Right lobe of liver (tissue), 4 donors: Measurements from ENCODE around the gene CD247.

Source experiments
- POLR2A ChIP-seq: fragments of 450-650 bp; IDR thresholded peaks from one replicate; pipeline ENCODE4 v1.6.1; 2017; ENCODE audit warnings: antibody characterized with exemption, mild to moderate bottlenecking
- TF ChIP-seq, protein P1 (sequence below), 4 donors: fragments of 200-600 bp in 3 of 4; fragments of 450-650 bp in 1 of 4; IDR thresholded peaks; one replicate each; pipeline versions ENCODE4 v1.5.1 to v1.8.0; 2016 to 2022; ENCODE audit warnings: antibody characterized with exemption in 4 of 4, mild to moderate bottlenecking in 2 of 4
- donor health status: DM: no; HTN: no; CAD: no.
- donor health status: DM: no; HTN: no; CAD: no.
- donor health status: DM: no; HTN: yes; CAD: no.

DNA sequence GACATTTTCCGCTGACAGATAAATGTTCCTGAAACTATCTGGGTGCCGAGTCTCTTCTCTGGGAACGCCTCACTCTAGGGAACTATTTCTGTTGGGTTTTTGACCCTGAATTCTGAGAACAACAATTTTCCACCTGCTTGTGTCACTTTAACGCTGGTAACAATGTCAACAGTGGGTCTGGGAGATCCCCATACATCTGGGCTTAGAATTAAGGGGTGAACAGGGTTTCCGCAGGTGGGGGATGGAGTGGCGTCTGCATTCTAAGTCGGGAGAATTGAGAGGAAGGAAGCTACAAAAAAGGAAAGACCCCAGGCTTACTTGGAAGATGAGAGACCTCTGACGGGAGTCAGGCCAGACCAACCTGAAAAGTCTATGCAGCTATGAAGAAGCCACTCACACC is 8.7 kb downstream of the CD247 start:
- TF ChIP-seq, protein P1, sequence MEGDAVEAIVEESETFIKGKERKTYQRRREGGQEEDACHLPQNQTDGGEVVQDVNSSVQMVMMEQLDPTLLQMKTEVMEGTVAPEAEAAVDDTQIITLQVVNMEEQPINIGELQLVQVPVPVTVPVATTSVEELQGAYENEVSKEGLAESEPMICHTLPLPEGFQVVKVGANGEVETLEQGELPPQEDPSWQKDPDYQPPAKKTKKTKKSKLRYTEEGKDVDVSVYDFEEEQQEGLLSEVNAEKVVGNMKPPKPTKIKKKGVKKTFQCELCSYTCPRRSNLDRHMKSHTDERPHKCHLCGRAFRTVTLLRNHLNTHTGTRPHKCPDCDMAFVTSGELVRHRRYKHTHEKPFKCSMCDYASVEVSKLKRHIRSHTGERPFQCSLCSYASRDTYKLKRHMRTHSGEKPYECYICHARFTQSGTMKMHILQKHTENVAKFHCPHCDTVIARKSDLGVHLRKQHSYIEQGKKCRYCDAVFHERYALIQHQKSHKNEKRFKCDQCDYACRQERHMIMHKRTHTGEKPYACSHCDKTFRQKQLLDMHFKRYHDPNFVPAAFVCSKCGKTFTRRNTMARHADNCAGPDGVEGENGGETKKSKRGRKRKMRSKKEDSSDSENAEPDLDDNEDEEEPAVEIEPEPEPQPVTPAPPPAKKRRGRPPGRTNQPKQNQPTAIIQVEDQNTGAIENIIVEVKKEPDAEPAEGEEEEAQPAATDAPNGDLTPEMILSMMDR (IDR thresholded peaks at IDR 0.05) = no peak
- TF ChIP-seq POLR2A = no peak
